ENCODE measurements around the gene CCDC188.

CCDC188 gene

GRCh38 chr22:20184501-20185165 is 33.8 kb upstream of the CCDC188 start:
- DNase-seq (ENCODE audit: low read depth), result no peak

GRCh38 chr22:20183823-20184222 is 33.0 kb upstream of the CCDC188 start:
- DNase-seq (ENCODE audit: low read depth), result no peak

GRCh38 chr22:20183101-20183500 is 32.2 kb upstream of the CCDC188 start:
- DNase-seq (ENCODE audit: low read depth), result no peak

- no peak for DNase-seq (ENCODE audit: low read depth)
Observed at GRCh38 chr22:20182365-20182764, 31.5 kb upstream of the CCDC188 start.

- DNase-seq (ENCODE audit: low read depth), result no peak
Observed at GRCh38 chr22:20181884-20182236, 31.0 kb upstream of the CCDC188 start.

- DNase-seq (ENCODE audit: low read depth), result no peak
Observed at GRCh38 chr22:20181194-20181883, 30.5 kb upstream of the CCDC188 start.

GRCh38 chr22:20180640-20181039 is 29.8 kb upstream of the CCDC188 start:
- DNase-seq (ENCODE audit: low read depth), result no peak

GRCh38 chr22:20180245-20180630 is 29.4 kb upstream of the CCDC188 start:
- no peak for DNase-seq (ENCODE audit: low read depth)

- no peak for DNase-seq (ENCODE audit: low read depth)
Observed at GRCh38 chr22:20179455-20180244, 28.8 kb upstream of the CCDC188 start.

GRCh38 chr22:20178915-20179227 is 28.0 kb upstream of the CCDC188 start:
- DNase-seq (ENCODE audit: low read depth), result no peak

- DNase-seq (ENCODE audit: low read depth), result no peak
Observed at GRCh38 chr22:20178075-20178914, 27.4 kb upstream of the CCDC188 start.

- no peak for DNase-seq (ENCODE audit: low read depth)
Observed at GRCh38 chr22:20177217-20177911, 26.5 kb upstream of the CCDC188 start.

- DNase-seq (ENCODE audit: low read depth), result no peak
Observed at GRCh38 chr22:20176421-20177085, 25.7 kb upstream of the CCDC188 start.

- DNase-seq (ENCODE audit: low read depth), result no peak
Observed at GRCh38 chr22:20175597-20175900, 24.7 kb upstream of the CCDC188 start.

- DNase-seq (ENCODE audit: low read depth), result no peak
Observed at GRCh38 chr22:20174785-20175596, 24.1 kb upstream of the CCDC188 start.

- DNase-seq (ENCODE audit: low read depth), result no peak
Observed at GRCh38 chr22:20173772-20174171, 22.9 kb upstream of the CCDC188 start.

- DNase-seq (ENCODE audit: low read depth), result no peak
Observed at GRCh38 chr22:20173246-20173645, 22.4 kb upstream of the CCDC188 start.

- no peak for DNase-seq (ENCODE audit: low read depth)
Observed at GRCh38 chr22:20172141-20172613, 21.3 kb upstream of the CCDC188 start.

GRCh38 chr22:20171288-20172140 is 20.7 kb upstream of the CCDC188 start:
- no peak for DNase-seq (ENCODE audit: low read depth)
